HL-60/S4 treated with phorbol 12-myristate 13-acetate at 8.2 ng/mL for 4 days and 3 days (cell line): Measurements from ENCODE around the gene DCC.

Source experiments
- in situ Hi-C: fragments of 300-500 bp; cut with MboI; formaldehyde crosslinking; loops from 2 replicates; pipeline ENCODE4 v1.15.0; 2022; ENCODE audit warnings: low sequenced_read_pairs

DCC gene

DNA sequence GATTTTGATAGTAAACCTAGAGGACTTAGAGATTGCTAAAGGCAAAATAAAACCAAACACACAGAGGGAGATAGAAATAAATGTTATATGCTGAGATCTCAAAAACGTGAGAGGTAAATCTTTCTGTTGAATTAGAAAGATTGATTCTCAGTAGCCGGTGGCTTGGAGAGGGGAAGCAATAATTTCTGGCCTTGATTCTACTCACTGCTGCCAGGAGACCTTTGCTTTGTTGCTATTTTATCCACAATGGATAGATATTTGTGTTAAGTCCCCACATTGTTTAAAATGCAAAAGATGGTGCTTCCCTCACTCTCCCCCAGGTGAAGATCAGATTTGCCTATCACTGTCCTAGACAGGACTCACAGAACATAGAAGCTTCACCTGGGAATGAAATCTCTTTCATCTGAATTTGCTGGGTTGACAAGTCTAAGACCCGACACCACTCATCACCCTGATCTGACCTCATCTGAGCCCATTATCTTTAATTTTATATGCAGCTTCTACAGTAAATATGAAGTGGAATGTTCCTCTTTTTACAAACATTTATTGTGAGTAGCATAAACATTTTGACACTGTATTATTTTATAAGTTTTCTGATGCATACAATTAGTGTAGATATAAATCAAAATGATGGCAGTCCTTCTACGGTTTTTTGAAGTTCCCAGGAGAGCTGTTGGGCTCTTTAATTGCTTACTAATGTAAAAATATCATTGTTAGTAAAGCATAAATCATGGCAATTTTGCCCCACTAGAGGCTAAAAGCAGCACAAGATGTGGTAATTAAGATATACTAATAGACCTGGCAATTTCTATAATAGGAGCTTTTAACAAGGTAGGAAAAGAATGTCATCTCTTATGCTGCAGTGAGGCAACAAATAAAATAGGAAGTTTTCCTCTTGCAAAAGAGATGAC, 149.7 kb downstream of the DCC start:
- in situ Hi-C loops, result no loop called here

DNA sequence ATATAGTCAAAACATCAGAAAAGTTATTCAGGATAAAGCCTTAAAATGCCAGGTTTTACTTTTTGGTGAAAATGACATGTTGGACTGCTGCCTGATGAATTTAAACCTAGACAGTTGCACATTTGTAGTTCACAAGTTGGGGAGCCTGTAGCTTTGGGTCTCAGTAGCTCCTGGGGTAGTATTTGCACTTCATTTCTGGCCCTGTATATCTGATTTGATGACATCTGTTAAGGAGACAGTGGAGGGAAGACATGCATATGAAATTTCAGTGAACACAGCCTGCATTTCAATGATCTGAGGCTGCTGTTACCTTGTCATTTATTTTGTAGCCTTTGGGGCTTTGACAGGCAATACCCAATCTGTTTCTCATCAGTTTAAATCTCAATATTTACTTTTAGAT, 156.4 kb downstream of the DCC start:
- in situ Hi-C loops, result no loop called here

DNA sequence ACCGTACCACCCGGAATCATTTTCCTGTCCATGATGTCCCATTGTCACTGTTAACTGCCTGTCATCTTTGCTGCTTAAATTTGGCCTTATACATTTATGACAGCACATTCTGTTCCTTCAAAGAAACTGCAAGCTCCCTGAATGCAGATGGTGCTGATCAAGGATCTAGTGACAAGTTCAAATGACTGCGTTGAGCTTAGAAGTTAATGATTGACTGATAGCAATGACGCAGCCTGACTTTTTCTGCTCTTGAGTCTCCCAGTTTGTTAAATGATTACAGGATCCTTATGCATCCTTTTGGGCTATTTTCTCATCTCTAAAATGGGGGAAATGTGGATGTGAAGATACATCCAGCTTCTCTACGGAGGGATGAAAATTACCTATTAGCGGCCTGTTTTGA, 159.0 kb downstream of the DCC start:
- in situ Hi-C loops, result no loop called here

DNA sequence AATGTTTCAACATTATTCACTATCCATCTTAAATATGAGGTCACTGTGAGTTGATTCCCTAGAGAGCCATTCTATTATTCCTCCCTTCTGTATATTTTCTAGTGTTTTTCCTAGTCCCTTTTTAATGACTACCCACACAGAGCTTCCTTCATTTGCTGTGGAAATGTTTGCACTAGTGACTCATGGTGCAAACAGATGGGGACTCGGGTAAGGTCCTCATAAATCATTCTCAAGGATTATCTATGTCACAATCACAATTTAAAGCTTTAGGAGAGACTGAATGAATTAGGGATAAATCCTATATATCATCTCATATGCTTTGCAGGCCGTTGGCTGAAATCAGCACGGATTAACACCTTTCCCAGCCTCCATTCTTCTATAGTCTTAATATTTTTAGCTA, 159.6 kb downstream of the DCC start:
- in situ Hi-C loops, result no loop called here

DNA sequence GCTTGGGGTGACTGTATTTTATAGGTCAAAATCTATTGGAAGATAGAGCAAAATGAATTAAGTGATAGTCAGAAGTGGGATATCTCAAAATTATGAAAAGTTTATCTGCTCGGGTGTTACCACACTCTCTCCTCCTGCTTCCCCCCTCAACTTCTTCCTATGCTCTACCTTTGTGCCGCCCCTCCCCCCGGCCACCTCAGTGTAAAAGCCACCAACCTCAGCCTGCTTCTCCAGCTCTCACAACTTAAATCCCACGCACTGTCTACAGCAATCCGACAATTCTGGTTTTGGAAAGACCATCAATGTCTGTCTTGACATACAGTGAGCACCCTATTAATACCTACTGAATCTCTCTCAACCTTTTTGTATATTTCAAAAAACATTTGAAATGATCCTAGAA, 164.6 kb downstream of the DCC start:
- in situ Hi-C loops, result no loop called here

DNA sequence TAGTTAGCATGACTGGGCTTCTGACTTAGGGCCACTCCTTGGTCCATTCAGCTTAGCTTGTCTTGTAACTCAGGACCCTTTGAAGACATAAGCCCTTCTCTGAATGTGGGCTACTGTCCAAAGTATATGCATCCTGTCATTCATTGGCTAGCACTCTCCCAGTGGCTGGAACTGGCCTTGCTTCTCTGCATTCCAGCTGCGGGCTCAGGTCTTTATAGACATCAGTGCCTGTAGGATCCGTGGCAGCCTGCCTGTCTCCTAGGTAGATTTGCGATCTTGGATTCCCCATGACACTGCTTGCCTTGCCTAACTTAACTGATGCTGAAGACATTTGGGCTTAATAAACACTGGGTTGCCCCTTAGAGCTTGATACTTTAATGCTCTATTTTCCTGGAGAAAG, 170.1 kb downstream of the DCC start:
- in situ Hi-C loops, result no loop called here

DNA sequence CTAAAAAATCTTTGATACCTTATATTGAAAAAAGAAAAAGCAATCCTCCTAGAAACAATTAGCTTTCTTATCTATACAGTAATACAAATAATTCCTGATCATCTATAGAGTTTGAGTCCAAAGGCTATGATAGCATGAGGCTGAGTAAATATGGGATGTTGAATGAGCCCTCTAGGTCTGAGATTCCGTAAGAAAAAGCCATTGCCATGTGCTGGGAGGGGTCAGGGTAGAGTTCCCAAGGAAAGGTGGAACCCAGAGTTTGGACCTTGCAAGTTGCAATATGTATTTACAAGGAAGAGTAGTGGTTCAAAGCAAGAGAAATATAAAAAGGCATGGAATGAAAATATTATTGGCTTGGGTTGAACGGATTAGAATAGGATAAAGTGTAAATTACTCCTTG, 178.1 kb downstream of the DCC start:
- in situ Hi-C loops, result no loop called here

DNA sequence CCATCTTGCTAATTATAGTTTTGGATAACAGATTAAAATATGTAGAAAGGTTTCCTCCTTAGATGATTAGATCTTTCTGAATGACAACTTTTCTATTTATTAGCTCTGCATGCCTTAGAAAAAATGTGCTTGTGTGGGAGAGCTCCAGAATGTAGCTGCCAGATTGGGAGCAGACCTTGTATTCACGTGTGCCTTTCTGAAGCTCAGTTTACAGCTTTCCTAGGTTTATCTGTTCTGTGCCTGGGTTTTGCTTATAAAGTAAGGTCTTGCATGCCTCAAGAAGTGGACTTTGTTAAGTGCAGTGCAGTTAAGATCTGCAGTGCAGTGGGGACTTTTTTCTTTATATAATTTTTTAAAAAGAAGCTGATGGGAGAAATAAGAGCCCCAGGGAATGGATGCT, 179.0 kb downstream of the DCC start:
- in situ Hi-C loops, result no loop called here

DNA sequence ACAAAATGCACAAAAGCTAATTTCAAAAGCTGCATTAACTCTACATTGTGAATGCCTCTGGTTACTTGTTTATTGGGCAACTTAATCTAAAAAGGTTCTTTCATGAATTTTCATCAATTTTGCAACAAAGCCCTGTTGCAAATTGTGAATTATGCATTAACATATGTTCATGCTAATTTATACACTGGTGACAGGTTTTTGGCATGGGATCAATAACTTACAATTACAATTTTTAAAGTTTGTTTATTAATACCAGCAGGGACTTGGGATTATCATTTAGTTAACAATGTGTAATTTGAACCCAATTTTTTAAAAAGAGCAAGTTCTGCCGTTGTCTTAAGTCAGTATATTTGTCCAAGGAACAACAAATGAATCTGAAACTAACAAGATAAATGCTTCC, 183.6 kb downstream of the DCC start:
- in situ Hi-C loops, result no loop called here

DNA sequence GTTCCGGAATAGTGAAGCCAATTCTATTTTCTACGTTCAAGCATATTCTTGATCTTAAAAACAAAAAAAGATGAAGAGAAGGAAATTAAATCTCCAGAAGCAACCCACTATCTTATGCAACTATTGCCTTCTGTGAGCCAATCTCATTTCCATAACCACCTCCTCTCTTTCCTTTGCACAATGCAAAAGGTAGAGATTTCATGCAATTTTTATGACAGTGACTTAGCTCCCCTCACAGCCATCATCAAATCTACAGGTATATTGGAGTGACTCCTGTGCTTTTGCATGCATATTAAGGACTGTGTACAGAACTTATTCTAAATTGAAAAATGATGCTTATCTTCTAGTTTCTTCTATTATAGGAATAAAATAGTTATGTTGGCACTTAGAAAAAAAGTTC, 191.8 kb downstream of the DCC start:
- in situ Hi-C loops, result no loop called here

DNA sequence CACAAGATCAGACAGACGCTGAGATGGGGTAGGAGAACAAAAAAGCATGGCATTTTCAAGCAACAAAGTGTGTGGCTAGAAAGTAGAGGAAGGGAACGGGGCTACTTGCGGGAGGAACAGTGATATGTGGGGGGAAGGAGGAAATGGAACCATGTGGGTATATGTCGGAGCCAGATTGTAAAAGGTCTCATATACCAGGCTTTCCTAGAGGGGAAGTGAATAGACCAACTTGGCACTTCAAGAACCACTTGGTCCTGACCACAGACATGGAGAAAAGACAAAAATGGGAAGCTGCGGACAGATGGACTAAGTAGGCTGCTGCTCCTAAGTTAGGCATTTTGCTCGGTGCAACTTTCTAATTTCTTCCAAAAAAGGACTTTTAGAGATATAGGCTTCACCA, 196.0 kb downstream of the DCC start:
- in situ Hi-C loops, result no loop called here

DNA sequence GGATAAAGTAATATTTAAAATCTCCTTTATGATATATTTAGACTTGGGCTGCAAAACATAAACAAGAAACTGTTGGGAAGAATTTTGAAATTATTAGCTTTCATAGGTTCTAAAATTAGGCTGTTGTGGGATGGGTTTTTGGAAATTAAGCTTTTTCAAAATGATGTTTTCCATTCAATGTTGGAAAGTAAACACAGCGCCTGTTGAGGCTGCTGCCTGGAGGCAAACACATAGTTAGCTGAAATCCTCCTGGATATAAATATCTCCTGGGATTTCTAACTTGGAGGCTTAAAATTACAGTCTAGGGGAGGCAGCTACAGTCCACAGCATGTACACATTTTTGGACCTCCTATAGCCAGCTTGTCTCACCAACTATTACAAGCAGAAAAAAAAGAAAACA, 197.3 kb downstream of the DCC start:
- in situ Hi-C loops, result no loop called here

DNA sequence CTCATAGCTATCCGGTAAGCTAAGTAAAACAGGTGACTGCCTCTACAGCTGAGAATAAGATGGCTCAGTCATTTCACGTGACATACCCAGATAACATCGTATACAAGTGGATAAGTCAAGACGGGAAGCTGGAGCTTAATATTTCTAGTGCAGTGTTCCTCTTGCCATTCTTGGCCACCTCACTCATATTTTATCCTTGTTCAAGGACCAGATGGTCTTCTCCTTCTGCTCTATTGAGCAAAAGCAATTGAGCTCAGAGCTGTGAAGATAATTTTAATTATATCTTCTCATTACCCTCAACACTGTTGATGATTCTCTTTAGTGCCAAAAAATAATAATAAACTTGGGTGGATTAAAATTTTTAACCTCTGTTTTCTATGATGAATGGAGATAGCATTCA, 201.1 kb downstream of the DCC start:
- in situ Hi-C loops, result no loop called here

DNA sequence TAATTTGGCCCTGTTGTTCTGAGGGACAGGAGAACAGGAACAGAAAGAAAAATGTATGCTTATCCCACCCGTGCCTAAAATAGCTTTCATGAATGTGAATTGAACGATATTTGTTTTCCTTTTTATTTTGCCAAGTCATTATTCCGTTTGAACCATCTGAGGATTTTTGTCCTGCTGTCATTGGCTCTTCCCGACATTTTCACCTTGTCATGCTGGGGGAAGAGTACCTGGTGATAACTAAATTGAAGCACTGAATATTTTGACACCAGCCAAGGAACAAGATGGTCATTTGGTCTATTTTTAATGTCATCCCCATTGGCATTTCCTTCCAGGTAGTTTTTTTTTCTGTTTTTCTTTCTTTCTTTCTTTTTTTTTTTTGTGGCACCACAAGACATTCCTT, 204.1 kb downstream of the DCC start:
- in situ Hi-C loops, result no loop called here

DNA sequence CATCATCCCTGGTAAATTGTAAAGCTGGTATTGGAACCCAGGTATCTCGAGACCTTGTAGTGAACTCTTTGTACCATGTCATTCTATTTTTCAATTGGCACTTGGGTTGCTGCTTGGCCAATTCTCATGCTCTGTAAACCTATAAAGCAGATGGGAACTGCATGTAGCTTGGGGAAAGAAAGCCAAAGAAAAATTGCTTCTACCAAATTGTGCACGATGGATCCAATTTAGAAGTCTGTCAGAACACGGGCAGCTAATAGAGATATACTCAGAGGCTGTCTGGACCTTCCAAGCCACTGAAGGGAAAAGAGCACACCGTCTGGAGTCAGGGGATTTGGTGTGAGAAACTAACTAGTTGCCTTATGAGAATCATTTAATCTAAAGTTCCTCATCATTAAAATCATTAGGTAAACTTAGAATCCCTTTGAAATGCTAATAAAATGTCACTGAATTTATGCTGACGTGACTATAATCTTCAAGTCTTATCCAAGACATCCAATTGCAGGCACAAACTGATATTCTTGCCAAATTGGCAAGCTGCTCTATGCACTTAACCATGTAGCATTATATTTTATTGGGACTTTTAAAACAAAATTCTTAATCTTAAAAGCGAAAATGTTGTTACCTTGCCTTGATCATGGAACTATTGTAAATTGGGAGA, 206.8 kb downstream of the DCC start:
- in situ Hi-C loops, result no loop called here

DNA sequence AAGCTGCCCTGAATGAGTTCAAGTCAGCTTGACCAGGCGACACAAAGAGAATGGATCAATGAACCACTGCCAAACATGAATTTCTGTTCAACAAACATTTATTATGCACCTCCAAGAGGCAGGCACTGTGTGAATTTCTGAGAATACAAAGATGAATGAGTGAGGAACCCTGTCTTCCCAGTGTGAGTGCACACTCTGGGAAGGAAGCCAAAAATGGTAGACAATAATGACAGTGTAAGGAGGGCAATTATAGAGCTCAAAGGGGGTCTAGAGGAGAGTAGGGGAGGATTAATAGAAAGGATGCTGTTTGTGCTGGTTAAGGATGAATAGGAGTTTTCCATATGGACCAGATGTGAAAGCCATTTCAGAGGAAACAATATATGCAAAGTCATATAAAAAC, 213.4 kb downstream of the DCC start:
- in situ Hi-C loops, result no loop called here

DNA sequence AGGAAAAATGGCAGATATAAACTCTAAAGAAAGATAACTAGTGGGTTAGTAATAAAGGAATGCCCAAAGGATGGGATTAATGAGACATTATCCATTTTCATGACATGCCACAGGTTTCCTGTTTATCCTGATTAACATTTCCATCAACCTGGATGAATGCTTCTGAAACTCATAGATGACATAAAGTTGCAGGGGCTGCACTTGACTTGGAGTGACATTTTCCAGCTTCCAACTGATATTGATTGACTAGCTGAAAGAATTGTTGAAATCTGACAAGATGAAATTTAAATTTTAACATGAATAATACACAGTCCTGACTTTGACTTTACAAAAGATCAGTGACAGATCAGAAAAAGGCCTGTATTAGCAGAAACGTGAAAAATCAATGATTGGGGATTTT, 214.2 kb downstream of the DCC start:
- in situ Hi-C loops, result no loop called here

DNA sequence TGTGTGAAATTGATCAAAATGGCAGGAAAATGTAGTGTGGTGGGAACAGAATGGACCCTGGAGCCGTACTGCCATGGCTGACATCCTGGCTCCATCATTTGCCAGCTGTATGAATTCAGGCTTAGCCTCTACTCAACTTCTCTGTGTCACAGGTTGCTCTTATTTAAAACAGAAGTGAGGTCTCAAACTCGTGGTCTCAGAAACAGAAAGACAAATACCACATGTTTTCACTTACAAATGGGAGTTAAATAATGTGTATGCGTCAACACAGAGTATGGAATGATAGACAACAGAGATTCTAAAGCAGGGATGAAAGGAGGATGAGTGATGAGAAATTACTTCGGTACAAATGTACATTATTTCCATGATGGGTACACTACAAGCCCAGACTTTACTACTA, 227.4 kb downstream of the DCC start:
- in situ Hi-C loops, result no loop called here

DNA sequence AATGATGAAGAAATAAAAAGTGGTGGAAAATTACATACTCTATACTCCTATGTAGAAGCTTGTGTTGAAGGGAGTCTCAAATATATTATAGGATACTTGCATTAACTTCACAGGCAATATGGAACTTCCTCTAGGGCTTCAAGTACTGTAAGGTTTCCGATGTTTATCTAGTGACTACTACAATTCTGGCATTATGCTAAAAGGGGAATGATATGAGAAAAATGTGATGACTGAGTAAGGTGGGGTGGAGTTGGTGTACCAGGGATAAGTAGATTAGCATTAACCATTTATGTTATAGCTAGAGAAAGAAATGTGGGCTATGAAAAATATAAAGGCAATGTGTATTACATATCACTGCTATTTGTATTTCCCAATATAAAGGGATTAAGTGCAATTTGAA, 229.5 kb downstream of the DCC start:
- in situ Hi-C loops, result no loop called here

DNA sequence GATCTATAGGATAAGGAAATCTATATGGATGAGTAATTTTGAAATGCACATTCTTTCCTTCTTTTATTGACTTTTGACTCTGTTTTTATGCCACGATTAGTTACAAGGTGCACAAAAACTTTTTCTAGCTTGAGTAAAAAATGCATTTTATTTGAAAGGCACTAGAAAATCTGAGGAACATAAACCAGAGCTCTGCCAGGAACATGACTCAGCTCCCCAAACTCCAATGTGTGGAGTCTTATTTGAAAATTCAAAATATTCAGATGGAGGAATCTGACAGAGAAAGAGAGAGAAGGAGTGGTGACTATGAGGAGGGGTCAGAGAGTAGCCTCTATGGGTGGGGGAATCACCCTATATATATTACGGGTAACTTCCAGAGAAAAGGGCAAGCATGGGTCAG, 231.0 kb downstream of the DCC start:
- in situ Hi-C loops, result no loop called here

DNA sequence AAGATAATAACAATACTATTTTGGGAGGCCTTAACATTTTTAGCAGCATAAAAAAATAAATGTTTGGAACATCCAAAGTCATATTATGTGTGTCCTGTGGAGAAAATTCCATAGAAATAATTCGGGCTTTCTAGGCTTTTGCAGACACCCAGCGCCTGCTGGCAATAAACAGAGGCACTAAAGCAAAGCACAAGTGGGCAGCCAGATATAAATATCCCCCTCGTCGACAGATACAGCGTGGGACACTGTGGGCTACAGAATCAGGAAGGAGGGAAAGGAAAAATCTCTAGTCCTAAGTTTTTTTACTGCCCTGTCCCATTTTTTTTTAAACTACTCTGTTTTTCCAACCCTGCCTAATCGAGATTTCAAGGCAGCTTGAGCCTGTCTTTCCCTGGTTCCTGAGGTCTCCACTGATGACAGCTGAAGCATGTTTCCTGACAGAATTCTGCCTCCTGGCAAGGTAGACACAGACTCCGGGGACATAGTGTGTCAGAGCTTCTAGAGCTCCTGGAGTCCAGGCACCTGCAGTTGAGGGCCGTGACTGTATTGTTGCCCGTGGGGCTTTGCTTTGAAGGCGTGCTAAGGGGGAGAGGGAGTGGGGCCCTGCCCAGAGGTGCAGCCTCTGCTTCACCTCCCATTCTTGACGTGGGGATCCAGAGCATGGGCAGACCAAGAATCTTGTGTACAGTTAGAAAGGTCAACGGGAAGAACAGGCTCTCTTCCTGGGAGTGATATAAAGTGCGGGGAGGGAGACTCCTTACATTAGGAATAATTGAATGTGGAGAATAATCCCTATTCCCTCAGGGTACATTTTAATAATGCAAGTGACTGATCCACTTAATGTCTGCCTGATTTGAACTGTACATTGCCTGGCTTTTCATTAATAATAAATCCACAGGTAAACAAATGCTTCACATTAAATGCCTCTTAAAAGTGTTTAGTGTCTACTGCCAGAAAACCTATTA, 232.3 kb downstream of the DCC start:
- in situ Hi-C loops, result no loop called here
